ENCODE data around the gene OGA.

Gene OGA

DNA sequence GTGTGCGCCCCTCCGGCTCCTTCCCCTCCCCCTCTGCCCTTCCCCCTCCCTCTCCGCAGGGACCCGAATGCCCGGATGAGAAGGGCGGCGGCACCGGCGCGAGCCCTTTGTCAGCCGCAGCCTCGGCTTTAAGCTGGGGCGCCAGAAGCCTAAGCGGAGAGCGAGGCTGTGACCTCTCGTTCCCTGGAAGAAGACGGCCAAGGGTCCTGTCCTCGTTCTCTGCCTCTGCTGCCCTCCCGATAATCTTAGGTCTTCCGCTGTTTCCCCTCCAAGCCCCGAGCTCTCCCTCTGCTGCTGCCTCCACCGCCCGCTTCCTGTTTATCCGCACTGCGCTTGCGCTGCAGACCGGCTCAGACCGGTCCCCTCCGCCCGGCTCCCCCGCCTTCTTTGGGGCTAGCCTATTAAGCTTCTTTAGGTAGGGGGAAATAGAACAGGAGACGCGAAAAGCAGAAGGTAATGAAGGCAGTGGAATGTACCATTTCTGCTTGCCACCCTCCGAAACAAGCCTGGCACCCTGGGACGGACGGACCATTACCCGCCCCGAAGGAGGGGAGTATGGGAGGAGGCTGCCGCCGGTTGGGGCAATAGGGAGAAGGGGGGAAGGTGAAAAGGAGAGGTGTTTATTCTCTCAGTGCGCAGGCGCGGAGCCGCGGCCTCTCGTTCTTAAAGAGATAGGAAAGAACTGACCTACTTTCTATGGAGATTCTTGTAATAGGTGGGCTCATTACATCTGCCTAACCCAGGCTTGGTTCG lies at the start of gene OGA:
TSS of gene OGA (minus strand) at position 326 of the 753 bp plus-strand sequence. CDS start 422 bp downstream, outside the sequence.
- Mint-ChIP-seq H3K4me3 (peak within 1 kb of the TSS; percentile 91 to 93), H3K27me3 (no peaks in the 10 kb centered on the region), H3K27ac (peak within 1 kb of the TSS; percentile 95 to 98), H3K9me3 (no peaks in the 10 kb centered on the region), H3K4me1 (peaks cover 47% of the 10 kb centered on the region)
- DNase-seq (peak; percentile 97 to 99), ATAC-seq (peak; percentile 94)

DNA sequence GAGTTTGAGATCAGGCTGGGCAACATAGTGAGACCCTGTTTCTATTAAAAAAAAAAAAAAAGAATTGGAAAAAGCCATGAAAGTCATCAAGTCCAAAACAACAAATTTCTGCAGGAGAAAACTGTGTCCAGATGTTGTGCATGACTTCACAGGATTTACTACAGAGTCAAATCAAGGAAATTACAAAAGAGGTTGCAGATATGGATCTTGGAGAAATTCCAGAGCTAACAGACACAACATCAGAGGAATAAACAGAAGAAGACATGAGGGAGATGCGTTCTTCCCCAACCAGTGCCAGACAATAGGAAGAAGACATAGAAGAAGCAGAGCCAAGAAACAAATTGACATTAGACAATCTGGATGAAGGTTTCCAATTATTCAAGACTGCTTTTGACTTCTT lies 49.7 kb upstream of the OGA start:
- Mint-ChIP-seq H3K4me1 (no peaks in the 10 kb centered on the region), H3K9me3 (no peaks in the 10 kb centered on the region), H3K27ac (no peak overlapping the region), H3K4me3 (no peak overlapping the region), H3K27me3 (no peaks in the 10 kb centered on the region)
- ATAC-seq (no peak), DNase-seq (no peak)

DNA sequence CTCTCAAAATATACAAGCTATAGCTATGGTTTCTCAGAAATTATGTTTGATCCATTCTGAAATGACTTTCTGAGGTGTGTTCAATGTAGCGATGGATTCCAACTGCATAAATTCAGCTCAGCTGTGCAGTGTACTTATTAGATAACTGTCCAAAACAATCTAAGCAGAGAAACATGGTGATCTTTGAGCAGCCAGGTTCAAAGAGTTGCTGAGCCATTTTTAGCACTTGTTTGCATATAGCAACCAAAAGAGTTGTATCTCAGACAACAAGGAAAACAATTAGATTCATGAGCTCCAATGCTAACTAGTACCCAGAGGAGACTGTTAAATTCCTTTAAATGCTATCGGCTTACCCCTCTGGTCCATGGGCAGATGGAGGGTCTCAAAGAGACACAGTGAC lies 41.3 kb upstream of the OGA start:
- no peak overlapping the region for H3K4me3 Mint-ChIP-seq
- DNase-seq (no peak), ATAC-seq (no peak)
- no peak overlapping the region for H3K27ac Mint-ChIP-seq
- H3K9me3 Mint-ChIP-seq = peaks cover 0 to 14% of the 10 kb centered on the region in 2 donors
- H3K4me1 Mint-ChIP-seq = no peaks in the 10 kb centered on the region
- no peaks in the 10 kb centered on the region for H3K27me3 Mint-ChIP-seq

DNA sequence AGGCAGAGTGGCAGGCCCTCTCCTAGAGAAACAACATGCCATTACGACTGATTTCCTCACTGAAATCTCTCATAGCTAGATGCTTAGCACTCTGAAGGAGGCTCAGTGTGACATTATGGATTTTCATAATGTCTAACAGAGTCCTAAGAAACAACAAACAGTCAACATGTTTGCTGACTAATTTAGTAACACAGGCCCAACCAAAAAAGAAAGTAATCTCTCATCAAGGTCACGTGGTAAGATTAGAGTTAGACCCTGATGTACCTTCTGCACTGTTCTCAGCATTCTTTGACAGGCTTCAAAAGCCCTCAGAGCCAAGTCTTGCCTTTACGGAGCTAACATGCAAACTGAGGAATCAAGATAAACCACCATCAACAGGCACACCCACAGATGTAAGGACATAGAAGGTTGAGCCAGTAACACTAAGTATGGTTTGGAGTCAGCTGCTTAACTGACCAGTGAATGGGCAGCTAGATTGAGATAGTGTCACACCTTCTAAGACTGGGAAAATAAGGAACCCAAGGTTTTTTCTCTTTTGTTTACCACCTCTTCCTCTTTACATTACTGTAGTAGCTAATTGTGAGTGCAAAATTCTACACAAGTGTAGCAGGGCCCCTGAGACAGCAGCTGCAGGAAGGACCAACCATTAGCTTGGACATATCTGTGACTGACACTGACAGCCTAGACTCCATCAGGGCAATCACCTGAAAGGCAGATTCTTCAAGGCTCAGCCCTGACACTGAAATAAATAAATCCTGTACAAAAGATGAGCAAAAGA lies 40.7 kb upstream of the OGA start:
- Mint-ChIP-seq H3K27ac (no peak overlapping the region), H3K4me3 (no peak overlapping the region)
- peak; percentile 45 for ATAC-seq

DNA sequence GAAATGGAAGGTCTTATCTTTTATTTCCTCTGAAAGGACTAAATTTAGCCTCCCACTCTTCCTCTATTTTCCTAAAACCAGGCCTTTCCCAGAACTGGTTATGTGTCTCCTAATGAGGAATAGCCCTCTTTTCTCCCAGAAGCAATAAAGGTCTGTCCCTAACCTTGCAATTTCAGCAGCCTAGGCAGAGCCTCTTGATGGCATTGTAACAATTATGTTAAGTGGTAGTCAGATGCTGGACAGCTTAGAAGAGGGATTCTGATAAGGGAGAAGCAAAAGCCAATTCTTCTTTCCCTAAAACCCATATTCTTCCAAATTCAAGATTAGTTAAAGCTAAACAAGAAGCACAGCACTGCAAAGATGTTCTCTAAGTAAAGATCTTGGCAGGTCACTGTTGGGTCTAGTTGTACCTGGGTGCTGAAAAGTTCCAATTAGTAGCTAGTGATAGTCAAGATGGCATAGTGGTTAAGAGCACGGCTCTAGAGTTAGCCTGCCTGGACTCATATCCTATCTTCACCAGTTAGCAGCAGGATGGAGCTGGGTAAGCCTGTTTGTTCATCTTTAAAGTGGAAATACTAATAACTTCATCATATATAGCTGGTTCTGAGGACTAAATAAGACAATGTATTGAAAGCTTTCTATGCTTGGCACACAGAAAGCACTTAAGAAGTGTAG lies 39.7 kb upstream of the OGA start:
- Mint-ChIP-seq H3K27me3 (no peaks in the 10 kb centered on the region), H3K4me3 (no peak overlapping the region), H3K27ac (no peak overlapping the region), H3K9me3 (peaks cover 0 to 14% of the 10 kb centered on the region in 2 donors), H3K4me1 (no peaks in the 10 kb centered on the region)
- no peak for ATAC-seq
- no peak for DNase-seq

More for the DNA sequence above, 40.7 kb upstream of the OGA start:
- H3K4me1 Mint-ChIP-seq = no peaks in the 10 kb centered on the region
- DNase-seq = no peak
- no peaks in the 10 kb centered on the region for H3K27me3 Mint-ChIP-seq
- peaks cover 0 to 14% of the 10 kb centered on the region in 2 donors for H3K9me3 Mint-ChIP-seq

DNA sequence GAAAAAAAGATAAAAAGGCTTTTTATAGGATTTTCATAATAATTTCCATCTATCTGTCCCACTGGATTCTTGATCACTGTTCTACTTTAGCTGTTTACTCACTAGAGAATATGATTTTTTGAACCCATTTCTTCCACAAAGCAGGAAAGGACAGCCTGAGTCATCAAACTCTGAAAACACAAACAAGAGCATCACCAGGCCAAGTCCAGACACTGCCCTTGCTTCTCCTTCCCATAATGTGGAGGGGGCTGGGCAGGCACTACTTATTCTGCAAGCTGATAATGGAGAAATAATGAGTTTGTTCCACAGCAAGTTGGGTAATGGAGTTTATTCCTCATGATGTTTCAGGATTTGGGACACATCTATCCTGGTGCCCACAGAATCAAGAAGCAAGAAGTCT lies 38.4 kb upstream of the OGA start:
- ATAC-seq (no peak), DNase-seq (no peak)
- peaks cover 0 to 14% of the 10 kb centered on the region in 2 donors for H3K9me3 Mint-ChIP-seq
- no peaks in the 10 kb centered on the region for H3K27me3 Mint-ChIP-seq
- no peak overlapping the region for H3K27ac Mint-ChIP-seq
- no peaks in the 10 kb centered on the region for H3K4me1 Mint-ChIP-seq
- H3K4me3 Mint-ChIP-seq = no peak overlapping the region

DNA sequence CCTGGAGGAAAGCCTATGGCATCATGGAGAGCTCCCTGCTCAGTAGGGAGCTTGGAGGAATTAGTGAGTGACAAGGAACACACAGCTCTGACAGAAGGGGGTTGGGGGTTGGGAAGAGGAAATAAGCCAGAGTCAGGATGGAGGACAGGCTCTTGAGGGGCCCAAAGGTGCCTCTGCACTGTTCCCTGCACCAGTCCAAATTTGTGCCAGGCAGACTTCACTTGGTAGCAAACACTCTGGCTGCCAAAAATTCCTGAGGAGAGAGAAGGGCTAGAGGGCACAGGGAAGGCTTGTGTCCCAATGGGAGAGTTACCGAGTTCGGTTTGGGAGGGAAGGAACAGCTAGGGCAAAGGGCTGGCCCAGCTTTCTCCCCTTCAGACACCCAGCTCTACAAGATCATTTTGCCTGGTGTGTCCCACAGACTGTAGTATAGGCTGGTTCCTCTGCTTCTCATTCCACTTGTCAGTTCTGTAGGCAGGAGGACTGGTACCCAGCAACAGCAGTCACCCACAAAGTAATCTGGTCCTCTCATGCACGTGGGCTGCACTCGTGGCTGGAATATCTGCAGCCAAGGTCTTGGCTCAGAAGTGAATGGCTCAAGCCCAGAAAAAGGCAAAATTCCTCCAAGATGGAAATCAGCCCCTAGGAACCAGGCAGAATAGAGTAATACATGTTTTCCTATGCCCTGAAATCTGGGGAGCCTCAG lies 33.3 kb upstream of the OGA start:
- DNase-seq (no peak), ATAC-seq (no peak)
- H3K4me1 Mint-ChIP-seq = no peaks in the 10 kb centered on the region
- H3K9me3 Mint-ChIP-seq = no peaks in the 10 kb centered on the region
- no peaks in the 10 kb centered on the region for H3K27me3 Mint-ChIP-seq
- H3K27ac Mint-ChIP-seq = peak overlapping the region in 1 of 2 donors; percentile 29
- H3K4me3 Mint-ChIP-seq = no peak overlapping the region

DNA sequence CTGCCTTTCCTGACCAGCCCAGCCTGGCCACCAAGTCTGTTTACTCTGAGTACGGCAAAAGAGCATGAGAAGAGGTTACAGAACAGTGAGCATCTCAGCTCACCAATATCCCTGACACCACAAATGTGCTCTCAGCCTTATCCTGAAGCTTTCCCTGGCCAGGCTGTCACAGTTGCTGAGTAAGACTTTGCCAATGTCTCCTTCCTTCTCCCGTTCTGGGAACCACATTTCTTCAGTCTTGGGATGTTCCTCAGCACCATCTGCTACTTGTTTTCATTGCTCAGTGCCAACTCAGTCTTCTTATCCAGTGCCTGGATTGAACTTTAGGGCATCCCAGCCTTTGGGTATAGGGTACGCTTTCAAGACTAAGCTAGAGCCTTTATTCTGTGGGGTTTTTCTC lies 32.5 kb upstream of the OGA start:
- ATAC-seq = no peak

DNA sequence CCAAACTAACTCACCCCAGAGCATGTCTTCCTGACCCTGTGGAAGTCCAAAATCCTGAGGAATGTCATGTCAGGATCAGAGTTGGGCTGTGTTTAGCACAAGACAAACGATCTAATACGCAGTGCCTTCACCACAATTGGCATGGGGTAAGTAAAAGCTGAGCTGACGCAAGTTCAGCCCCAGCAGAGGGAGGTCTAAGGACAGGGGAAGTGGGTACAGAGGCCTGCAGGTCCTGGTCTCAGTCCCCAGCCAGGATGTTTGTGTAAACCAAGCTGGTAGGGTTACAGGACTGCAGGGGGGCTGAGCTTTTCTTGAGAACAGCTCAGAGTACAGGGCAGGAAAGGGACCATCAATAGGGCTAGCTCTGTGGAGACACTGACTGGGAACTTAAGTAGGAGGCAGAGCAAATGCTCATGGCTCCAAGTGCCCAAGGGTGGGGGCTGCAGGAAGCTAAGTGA lies 30.7 kb upstream of the OGA start:
- ATAC-seq (no peak), DNase-seq (no peak)
- H3K4me3 Mint-ChIP-seq = no peak overlapping the region
- H3K27ac Mint-ChIP-seq = no peak overlapping the region
- H3K27me3 Mint-ChIP-seq = peaks cover 14% of the 10 kb centered on the region
- H3K9me3 Mint-ChIP-seq = no peaks in the 10 kb centered on the region
- peaks cover 12% of the 10 kb centered on the region for H3K4me1 Mint-ChIP-seq

More for the DNA sequence above, 32.5 kb upstream of the OGA start:
- H3K9me3 Mint-ChIP-seq = no peaks in the 10 kb centered on the region
- H3K27me3 Mint-ChIP-seq = no peaks in the 10 kb centered on the region
- H3K27ac Mint-ChIP-seq = no peak overlapping the region
- no peak overlapping the region for H3K4me3 Mint-ChIP-seq
- no peaks in the 10 kb centered on the region for H3K4me1 Mint-ChIP-seq
- no peak for DNase-seq

DNA sequence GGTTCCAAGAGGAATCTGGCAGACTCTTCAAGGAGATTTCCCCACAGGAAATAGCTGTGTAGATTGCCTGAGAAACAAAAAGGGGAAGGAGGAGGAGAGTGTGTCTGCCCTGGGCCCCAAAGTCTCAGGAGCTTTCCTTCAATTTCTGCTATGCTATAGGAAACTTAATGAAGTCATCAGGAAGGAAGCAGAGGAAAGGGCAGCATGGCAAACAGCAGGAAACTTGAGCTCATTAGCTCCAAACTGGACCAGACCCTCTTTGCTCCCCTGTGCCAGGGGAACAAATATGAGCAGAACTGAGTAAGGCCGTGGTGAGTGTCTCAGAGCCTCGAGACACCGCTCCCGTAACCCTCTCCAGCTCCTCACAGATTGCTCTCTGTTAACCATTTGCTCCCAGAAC lies 30.2 kb upstream of the OGA start:
- no peak overlapping the region for H3K4me3 Mint-ChIP-seq
- DNase-seq = no peak
- peaks cover 15% of the 10 kb centered on the region for H3K27me3 Mint-ChIP-seq
- no peak for ATAC-seq
- H3K9me3 Mint-ChIP-seq = no peaks in the 10 kb centered on the region
- peak overlapping the region in 1 of 2 donors; percentile 60 for H3K27ac Mint-ChIP-seq
- peaks cover 17% of the 10 kb centered on the region for H3K4me1 Mint-ChIP-seq

DNA sequence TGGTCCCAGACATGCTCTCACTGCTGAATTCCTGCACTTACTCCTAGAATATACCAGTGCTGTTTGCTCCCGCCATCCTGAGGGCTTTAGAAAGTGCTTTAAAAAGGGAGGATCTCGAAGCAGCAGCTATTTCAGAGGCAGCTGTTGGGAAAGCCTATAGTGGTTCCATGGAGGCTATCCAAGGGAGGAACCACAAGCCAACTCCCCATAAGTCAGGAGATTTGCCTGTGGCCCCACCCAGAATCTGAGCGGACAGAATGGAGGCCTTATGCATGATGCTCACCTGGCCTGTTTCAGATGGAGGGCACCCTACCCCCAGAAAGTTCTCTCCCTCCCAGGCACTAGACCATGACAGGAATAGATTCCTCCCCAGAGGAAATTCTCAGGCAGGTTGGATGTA lies 27.6 kb upstream of the OGA start:
- Mint-ChIP-seq H3K4me1 (peaks cover 42% of the 10 kb centered on the region), H3K4me3 (no peak overlapping the region), H3K27ac (no peak overlapping the region), H3K9me3 (no peaks in the 10 kb centered on the region), H3K27me3 (peaks cover 38% of the 10 kb centered on the region)
- DNase-seq = no peak
- ATAC-seq = no peak

DNA sequence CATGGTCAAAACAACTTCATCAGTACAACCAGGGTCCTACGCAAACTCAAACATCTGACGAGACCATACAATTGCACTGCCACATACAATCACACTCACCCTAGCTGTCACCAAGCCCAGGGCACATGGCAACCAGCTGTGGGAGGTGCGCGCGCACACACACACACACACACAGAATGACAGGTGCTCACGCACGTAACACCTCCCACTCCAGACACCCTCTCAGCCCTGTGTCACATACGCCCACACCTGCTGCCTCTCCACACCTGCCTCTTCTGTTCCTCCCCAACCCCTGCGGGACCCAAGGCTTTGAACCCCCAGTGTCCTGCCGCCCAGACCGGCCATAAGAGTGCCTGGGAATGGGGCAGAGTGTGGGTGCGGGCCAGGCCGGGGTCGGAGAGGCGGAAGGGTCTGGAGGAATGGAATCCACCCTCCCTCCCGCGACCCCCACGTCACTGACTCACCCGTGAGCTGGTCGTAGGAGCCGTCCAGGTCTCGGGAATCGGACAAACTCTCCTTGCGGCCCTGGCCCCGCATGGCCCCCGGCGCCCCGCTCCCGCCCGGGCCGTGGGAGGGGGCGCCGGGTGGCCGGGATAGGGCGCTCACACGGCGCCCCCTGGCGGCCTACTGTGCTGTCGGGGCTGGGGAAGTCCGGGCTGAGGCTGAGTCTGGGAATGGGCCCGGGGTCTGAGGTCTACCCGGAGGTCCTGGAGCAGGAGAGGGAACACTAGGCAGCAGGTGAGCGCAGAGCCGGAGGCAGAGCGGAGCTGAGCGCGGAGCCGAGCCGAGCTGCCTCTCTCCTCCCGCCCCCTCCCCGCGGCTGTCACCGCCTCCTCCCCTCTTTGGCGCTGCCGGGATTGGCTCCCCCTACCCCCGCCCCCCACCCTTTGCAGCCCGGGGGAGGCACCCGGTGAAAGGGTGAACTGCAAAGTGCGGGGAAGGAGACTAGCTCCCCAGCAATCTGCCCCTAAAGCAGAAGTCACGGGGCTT lies 25.1 kb upstream of the OGA start, which contains the start of gene KCNIP2:
TSS of gene KCNIP2 (minus strand) at position 769 of the 990 bp plus-strand sequence. CDS start at position 537, 232 bp downstream.
- Mint-ChIP-seq H3K9me3 (no peaks in the 10 kb centered on the region), H3K27ac (peak within 1 kb of the TSS; percentile 35 to 62), H3K27me3 (peaks cover 45% of the 10 kb centered on the region), H3K4me1 (peaks cover 60% of the 10 kb centered on the region), H3K4me3 (peak within 1 kb of the TSS; percentile 69 to 80)
- DNase-seq (peak; percentile 36 to 38), ATAC-seq (peak; percentile 33)

DNA sequence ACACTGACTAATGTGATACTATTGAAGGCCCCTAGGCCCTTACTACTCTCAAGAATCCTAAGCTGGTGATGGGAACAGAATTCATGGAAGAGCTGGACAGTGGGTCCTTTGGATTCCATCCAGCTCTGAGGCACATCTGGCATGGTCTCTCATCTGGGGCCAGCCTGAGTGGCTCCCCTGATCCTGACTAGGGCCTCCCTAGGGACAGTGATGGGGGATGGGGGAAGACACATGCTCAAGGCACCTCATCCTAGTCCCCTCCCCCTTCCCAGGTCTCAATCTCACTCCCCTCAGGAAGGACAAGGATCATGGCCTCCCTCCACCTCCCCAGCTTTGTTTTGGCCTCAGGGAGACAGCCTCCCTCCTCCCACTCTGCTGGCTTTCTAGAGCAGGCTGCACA lies 23.6 kb upstream of the OGA start:
- peaks cover 45% of the 10 kb centered on the region for H3K27me3 Mint-ChIP-seq
- ATAC-seq = no peak
- no peak for DNase-seq
- H3K4me1 Mint-ChIP-seq = peaks cover 60% of the 10 kb centered on the region
- H3K9me3 Mint-ChIP-seq = no peaks in the 10 kb centered on the region
- peak overlapping the region in 1 of 2 donors; percentile 24 for H3K4me3 Mint-ChIP-seq
- no peak overlapping the region for H3K27ac Mint-ChIP-seq

Measured in stimulated activated naive CD8-positive, alpha-beta T cell treated with anti-CD3 and anti-CD28 coated beads, Interleukin-15, amount 100 ng/mL, for 72 hours (primary cell).